Neural cell (in vitro differentiated cells): ENCODE measurements around the gene SPATA13.

Experiments used
- EP300 ChIP-seq: fragments of 450-650 bp; conservative IDR thresholded peaks from 2 replicates; pipeline ENCODE4 v1.6.1; 2014; ENCODE audit warnings: antibody characterized with exemption, mild to moderate bottlenecking, moderate library complexity; ENCODE audit not compliant: poor library complexity, severe bottlenecking
- EZH2 ChIP-seq: fragments of 200-600, 300-800 bp; shearing (Covaris generic), sonication (generic); IDR thresholded peaks from 2 replicates; pipeline ENCODE4 v1.6.1; 2014; ENCODE audit warnings: antibody characterized with exemption, low read length, borderline replicate concordance, mild to moderate bottlenecking; ENCODE audit not compliant: insufficient read depth, poor library complexity, severe bottlenecking
- MXI1 ChIP-seq: fragments of 450-650 bp; conservative IDR thresholded peaks from 2 replicates; pipeline ENCODE4 v1.6.1; 2014; ENCODE audit warnings: antibody characterized with exemption, mild to moderate bottlenecking; ENCODE audit not compliant: poor library complexity, severe bottlenecking
- POLR2AphosphoS5 ChIP-seq: IDR thresholded peaks from 2 replicates; pipeline ENCODE4 v1.6.1; 2012
- RAD21 ChIP-seq: fragments of 450-650 bp; conservative IDR thresholded peaks from 2 replicates; pipeline ENCODE4 v1.6.1; 2014; ENCODE audit warnings: antibody characterized with exemption, mild to moderate bottlenecking, moderate library complexity
- SMC3 ChIP-seq: fragments of 450-650 bp; conservative IDR thresholded peaks from 2 replicates; pipeline ENCODE4 v1.6.1; 2014; ENCODE audit warnings: antibody characterized with exemption, mild to moderate bottlenecking, moderate library complexity; ENCODE audit not compliant: poor library complexity
- TAF1 ChIP-seq: IDR thresholded peaks from 2 replicates; pipeline ENCODE4 v1.6.1; 2012; ENCODE audit warnings: low read depth
- TF ChIP-seq, protein P1 (sequence below): fragments of 450-650 bp; IDR thresholded peaks from 2 replicates; pipeline ENCODE4 v1.5.1; 2014; ENCODE audit warnings: antibody characterized with exemption, mild to moderate bottlenecking, moderate library complexity; ENCODE audit not compliant: poor library complexity, severe bottlenecking
- TF ChIP-seq, protein P2 (sequence below): IDR thresholded peaks from 2 replicates; pipeline ENCODE4 v1.6.1; 2012; ENCODE audit warnings: borderline replicate concordance

- TF ChIP-seq SMC3 (no peak), POLR2AphosphoS5 (no peak), TAF1 (no peak), EZH2 (no peak), RAD21 (no peak), EP300 (no peak), MXI1 (no peak)
- TF ChIP-seq, protein P1, sequence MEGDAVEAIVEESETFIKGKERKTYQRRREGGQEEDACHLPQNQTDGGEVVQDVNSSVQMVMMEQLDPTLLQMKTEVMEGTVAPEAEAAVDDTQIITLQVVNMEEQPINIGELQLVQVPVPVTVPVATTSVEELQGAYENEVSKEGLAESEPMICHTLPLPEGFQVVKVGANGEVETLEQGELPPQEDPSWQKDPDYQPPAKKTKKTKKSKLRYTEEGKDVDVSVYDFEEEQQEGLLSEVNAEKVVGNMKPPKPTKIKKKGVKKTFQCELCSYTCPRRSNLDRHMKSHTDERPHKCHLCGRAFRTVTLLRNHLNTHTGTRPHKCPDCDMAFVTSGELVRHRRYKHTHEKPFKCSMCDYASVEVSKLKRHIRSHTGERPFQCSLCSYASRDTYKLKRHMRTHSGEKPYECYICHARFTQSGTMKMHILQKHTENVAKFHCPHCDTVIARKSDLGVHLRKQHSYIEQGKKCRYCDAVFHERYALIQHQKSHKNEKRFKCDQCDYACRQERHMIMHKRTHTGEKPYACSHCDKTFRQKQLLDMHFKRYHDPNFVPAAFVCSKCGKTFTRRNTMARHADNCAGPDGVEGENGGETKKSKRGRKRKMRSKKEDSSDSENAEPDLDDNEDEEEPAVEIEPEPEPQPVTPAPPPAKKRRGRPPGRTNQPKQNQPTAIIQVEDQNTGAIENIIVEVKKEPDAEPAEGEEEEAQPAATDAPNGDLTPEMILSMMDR, result no peak
- TF ChIP-seq, protein P2, sequence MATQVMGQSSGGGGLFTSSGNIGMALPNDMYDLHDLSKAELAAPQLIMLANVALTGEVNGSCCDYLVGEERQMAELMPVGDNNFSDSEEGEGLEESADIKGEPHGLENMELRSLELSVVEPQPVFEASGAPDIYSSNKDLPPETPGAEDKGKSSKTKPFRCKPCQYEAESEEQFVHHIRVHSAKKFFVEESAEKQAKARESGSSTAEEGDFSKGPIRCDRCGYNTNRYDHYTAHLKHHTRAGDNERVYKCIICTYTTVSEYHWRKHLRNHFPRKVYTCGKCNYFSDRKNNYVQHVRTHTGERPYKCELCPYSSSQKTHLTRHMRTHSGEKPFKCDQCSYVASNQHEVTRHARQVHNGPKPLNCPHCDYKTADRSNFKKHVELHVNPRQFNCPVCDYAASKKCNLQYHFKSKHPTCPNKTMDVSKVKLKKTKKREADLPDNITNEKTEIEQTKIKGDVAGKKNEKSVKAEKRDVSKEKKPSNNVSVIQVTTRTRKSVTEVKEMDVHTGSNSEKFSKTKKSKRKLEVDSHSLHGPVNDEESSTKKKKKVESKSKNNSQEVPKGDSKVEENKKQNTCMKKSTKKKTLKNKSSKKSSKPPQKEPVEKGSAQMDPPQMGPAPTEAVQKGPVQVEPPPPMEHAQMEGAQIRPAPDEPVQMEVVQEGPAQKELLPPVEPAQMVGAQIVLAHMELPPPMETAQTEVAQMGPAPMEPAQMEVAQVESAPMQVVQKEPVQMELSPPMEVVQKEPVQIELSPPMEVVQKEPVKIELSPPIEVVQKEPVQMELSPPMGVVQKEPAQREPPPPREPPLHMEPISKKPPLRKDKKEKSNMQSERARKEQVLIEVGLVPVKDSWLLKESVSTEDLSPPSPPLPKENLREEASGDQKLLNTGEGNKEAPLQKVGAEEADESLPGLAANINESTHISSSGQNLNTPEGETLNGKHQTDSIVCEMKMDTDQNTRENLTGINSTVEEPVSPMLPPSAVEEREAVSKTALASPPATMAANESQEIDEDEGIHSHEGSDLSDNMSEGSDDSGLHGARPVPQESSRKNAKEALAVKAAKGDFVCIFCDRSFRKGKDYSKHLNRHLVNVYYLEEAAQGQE, result no peak
These were observed 126.1 kb downstream of the SPATA13 start for GRCh38 chr13:24286624-24287023.
